ENCODE measurements around the gene TRIO.

The TRIO gene

DNA sequence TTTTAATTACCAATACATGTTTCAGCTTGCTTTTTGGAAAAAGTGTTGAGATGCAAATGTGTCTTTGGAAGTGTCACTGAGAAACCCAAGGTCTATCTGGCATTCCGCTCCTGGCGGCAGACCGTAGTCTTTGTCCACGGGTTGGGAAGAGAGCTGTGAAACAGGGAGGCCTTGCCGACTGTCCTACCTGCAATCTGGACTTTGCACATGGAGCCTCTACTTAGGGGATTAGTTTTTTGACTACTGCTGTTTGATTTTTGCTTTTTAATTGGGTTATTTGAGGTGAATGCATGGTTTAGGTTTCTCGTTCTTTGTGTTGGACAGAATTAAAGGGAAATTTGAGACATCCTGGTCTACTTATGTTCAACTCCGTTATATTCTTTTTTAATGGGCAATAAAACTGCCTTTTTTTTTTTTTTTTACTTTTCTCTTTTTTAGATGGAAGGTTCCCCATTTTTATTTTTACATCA is 25.7 kb downstream of the TRIO start:
- H3K4me3 ChIP-seq (ENCODE audit: low read depth, low read length): no peak overlapping the region
- peaks cover 67% of the 10 kb centered on the region for H3K4me1 ChIP-seq (ENCODE audit: control insufficient read depth, insufficient read depth, low read length)
- POLR2A ChIA-PET: interaction anchor here (1.1 kb wide), 1 partner anchor 76 kb away, joined by 3 read pairs; no protein-coding TSS in a partner anchor
- H3K9me3 ChIP-seq (ENCODE audit: control insufficient read depth, insufficient read depth, low read depth, low read length): peaks cover 2% of the 10 kb centered on the region; the same call in 1 of the 2 replicates
- H3K27ac ChIP-seq (ENCODE audit: extremely low read depth, low read depth, low read length): no peak overlapping the region
- CTCF ChIA-PET: interaction anchor here (1.2 kb wide), 1 partner anchor 101 kb away, joined by 4 read pairs; no protein-coding TSS in a partner anchor
- H3K36me3 ChIP-seq (ENCODE audit: control insufficient read depth in 2 of 2, insufficient read depth in 1 of 2, low read length in 2 of 2): no peaks in the 10 kb centered on the region
- TF ChIP-seq MYNN (tag by site-specific recombination; IDR thresholded peaks at IDR 0.05; ENCODE audit: borderline replicate concordance): no peak
- TF ChIP-seq ZNF416 (tag by site-specific recombination; IDR thresholded peaks at IDR 0.05): no peak
- TF ChIP-seq ZNF76 (tag by site-specific recombination; IDR thresholded peaks at IDR 0.05; ENCODE audit: borderline replicate concordance, low read depth): no peak
- peak; percentile 98 for TF ChIP-seq GFI1B (tag by site-specific recombination; IDR thresholded peaks at IDR 0.05)
- TF ChIP-seq ZNF391 (tag by site-specific recombination; IDR thresholded peaks at IDR 0.05; ENCODE audit: borderline replicate concordance, low read depth): no peak
- TF ChIP-seq ZNF560 (tag by site-specific recombination; IDR thresholded peaks at IDR 0.05; ENCODE audit: borderline replicate concordance): no peak
- TF ChIP-seq ZNF146 (tag by site-specific recombination; IDR thresholded peaks at IDR 0.05): no peak
- TF ChIP-seq, protein P1, sequence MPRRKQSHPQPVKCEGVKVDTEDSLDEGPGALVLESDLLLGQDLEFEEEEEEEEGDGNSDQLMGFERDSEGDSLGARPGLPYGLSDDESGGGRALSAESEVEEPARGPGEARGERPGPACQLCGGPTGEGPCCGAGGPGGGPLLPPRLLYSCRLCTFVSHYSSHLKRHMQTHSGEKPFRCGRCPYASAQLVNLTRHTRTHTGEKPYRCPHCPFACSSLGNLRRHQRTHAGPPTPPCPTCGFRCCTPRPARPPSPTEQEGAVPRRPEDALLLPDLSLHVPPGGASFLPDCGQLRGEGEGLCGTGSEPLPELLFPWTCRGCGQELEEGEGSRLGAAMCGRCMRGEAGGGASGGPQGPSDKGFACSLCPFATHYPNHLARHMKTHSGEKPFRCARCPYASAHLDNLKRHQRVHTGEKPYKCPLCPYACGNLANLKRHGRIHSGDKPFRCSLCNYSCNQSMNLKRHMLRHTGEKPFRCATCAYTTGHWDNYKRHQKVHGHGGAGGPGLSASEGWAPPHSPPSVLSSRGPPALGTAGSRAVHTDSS (tag by site-specific recombination; IDR thresholded peaks at IDR 0.05): no peak
- TF ChIP-seq ZNF239 (tag by site-specific recombination; IDR thresholded peaks at IDR 0.05): no peak
- no peak for TF ChIP-seq ZNF596 (tag by site-specific recombination; IDR thresholded peaks at IDR 0.05)
- TF ChIP-seq ZNF140 (tag by site-specific recombination; IDR thresholded peaks at IDR 0.05): no peak; the same call in 1 of the 2 replicates
- TF ChIP-seq, protein P2, sequence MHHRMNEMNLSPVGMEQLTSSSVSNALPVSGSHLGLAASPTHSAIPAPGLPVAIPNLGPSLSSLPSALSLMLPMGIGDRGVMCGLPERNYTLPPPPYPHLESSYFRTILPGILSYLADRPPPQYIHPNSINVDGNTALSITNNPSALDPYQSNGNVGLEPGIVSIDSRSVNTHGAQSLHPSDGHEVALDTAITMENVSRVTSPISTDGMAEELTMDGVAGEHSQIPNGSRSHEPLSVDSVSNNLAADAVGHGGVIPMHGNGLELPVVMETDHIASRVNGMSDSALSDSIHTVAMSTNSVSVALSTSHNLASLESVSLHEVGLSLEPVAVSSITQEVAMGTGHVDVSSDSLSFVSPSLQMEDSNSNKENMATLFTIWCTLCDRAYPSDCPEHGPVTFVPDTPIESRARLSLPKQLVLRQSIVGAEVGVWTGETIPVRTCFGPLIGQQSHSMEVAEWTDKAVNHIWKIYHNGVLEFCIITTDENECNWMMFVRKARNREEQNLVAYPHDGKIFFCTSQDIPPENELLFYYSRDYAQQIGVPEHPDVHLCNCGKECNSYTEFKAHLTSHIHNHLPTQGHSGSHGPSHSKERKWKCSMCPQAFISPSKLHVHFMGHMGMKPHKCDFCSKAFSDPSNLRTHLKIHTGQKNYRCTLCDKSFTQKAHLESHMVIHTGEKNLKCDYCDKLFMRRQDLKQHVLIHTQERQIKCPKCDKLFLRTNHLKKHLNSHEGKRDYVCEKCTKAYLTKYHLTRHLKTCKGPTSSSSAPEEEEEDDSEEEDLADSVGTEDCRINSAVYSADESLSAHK (tag by site-specific recombination; IDR thresholded peaks at IDR 0.05): peak; percentile 50
- TF ChIP-seq ZNF292 (tag by site-specific recombination; IDR thresholded peaks at IDR 0.05; ENCODE audit: borderline replicate concordance, low read depth): no peak
- 0 out of 2 replicates have a peak, but pooled peaks have one; percentile 2 for TF ChIP-seq ZNF366 (tag by site-specific recombination; conservative IDR thresholded peaks at IDR 0.05)
- TF ChIP-seq, protein P3, sequence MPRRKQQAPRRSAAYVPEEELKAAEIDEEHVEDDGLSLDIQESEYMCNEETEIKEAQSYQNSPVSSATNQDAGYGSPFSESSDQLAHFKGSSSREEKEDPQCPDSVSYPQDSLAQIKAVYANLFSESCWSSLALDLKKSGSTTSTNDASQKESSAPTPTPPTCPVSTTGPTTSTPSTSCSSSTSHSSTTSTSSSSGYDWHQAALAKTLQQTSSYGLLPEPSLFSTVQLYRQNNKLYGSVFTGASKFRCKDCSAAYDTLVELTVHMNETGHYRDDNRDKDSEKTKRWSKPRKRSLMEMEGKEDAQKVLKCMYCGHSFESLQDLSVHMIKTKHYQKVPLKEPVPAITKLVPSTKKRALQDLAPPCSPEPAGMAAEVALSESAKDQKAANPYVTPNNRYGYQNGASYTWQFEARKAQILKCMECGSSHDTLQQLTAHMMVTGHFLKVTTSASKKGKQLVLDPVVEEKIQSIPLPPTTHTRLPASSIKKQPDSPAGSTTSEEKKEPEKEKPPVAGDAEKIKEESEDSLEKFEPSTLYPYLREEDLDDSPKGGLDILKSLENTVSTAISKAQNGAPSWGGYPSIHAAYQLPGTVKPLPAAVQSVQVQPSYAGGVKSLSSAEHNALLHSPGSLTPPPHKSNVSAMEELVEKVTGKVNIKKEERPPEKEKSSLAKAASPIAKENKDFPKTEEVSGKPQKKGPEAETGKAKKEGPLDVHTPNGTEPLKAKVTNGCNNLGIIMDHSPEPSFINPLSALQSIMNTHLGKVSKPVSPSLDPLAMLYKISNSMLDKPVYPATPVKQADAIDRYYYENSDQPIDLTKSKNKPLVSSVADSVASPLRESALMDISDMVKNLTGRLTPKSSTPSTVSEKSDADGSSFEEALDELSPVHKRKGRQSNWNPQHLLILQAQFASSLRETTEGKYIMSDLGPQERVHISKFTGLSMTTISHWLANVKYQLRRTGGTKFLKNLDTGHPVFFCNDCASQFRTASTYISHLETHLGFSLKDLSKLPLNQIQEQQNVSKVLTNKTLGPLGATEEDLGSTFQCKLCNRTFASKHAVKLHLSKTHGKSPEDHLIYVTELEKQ (tag by site-specific recombination; IDR thresholded peaks at IDR 0.05; ENCODE audit: borderline replicate concordance): peak; percentile 51; the same call in 1 of the 2 replicates
- no peak for TF ChIP-seq ZNF433 (tag by site-specific recombination; IDR thresholded peaks at IDR 0.05; ENCODE audit: low read depth)
- TF ChIP-seq ZNF138 (tag by site-specific recombination; IDR thresholded peaks at IDR 0.05; ENCODE audit: borderline replicate concordance): no peak
- no peak for TF ChIP-seq HOXD13 (CRISPR knock-in tag; IDR thresholded peaks at IDR 0.05; ENCODE audit: borderline replicate concordance)
- TF ChIP-seq BCL11B (tag by site-specific recombination; IDR thresholded peaks at IDR 0.05; ENCODE audit: low read depth): peak; percentile 59; the same call in 1 of the 2 replicates
- TF ChIP-seq, protein P4, sequence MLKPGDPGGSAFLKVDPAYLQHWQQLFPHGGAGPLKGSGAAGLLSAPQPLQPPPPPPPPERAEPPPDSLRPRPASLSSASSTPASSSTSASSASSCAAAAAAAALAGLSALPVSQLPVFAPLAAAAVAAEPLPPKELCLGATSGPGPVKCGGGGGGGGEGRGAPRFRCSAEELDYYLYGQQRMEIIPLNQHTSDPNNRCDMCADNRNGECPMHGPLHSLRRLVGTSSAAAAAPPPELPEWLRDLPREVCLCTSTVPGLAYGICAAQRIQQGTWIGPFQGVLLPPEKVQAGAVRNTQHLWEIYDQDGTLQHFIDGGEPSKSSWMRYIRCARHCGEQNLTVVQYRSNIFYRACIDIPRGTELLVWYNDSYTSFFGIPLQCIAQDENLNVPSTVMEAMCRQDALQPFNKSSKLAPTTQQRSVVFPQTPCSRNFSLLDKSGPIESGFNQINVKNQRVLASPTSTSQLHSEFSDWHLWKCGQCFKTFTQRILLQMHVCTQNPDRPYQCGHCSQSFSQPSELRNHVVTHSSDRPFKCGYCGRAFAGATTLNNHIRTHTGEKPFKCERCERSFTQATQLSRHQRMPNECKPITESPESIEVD (tag by site-specific recombination; IDR thresholded peaks at IDR 0.05): peak; percentile 96
- no peak for TF ChIP-seq ZNF585B (tag by site-specific recombination; IDR thresholded peaks at IDR 0.05)
- TF ChIP-seq ZNF423 (tag by site-specific recombination; IDR thresholded peaks at IDR 0.05): no peak
- TF ChIP-seq ZBTB7A (tag by site-specific recombination; IDR thresholded peaks at IDR 0.05; ENCODE audit: low read depth): no peak
- TF ChIP-seq, protein P5, sequence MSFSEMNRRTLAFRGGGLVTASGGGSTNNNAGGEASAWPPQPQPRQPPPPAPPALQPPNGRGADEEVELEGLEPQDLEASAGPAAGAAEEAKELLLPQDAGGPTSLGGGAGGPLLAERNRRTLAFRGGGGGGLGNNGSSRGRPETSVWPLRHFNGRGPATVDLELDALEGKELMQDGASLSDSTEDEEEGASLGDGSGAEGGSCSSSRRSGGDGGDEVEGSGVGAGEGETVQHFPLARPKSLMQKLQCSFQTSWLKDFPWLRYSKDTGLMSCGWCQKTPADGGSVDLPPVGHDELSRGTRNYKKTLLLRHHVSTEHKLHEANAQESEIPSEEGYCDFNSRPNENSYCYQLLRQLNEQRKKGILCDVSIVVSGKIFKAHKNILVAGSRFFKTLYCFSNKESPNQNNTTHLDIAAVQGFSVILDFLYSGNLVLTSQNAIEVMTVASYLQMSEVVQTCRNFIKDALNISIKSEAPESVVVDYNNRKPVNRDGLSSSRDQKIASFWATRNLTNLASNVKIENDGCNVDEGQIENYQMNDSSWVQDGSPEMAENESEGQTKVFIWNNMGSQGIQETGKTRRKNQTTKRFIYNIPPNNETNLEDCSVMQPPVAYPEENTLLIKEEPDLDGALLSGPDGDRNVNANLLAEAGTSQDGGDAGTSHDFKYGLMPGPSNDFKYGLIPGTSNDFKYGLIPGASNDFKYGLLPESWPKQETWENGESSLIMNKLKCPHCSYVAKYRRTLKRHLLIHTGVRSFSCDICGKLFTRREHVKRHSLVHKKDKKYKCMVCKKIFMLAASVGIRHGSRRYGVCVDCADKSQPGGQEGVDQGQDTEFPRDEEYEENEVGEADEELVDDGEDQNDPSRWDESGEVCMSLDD (tag by site-specific recombination; IDR thresholded peaks at IDR 0.05): no peak
